Skeletal muscle tissue (tissue), 4 donors: ENCODE measurements around the gene EFNA4. TPM values are rescaled to one million over a fixed set of nuclear protein-coding genes. Genes with fewer than 3 reads are reported as not detected.

Experiments used
- H3K27ac ChIP-seq: one replicate; pipeline ENCODE4 v1.7.0; 2013; ENCODE audit warnings: mild to moderate bottlenecking, low read depth, low read length, inconsistent platforms
- H3K27me3 ChIP-seq, 3 donors: one replicate each; pipeline ENCODE4 v1.7.0; 2013; ENCODE audit warnings: low read length in 3 of 3; ENCODE audit not compliant: control insufficient read depth in 3 of 3, insufficient read depth in 3 of 3
- H3K36me3 ChIP-seq, 3 donors: one replicate each; pipeline ENCODE4 v1.7.0; 2013; ENCODE audit warnings: low read length in 3 of 3; ENCODE audit not compliant: control insufficient read depth in 3 of 3, insufficient read depth in 3 of 3
- H3K4me1 ChIP-seq, 3 donors: one replicate each; pipeline ENCODE4 v1.7.0; 2013; ENCODE audit warnings: low read length in 3 of 3, mild to moderate bottlenecking in 3 of 3; ENCODE audit not compliant: control insufficient read depth in 3 of 3, insufficient read depth in 3 of 3
- H3K4me3 ChIP-seq, 3 donors: one replicate each; pipeline ENCODE4 v1.7.0; 2013; ENCODE audit warnings: low read length in 3 of 3
- H3K9ac ChIP-seq, 3 donors: one replicate each; pipeline ENCODE4 v1.7.0; 2013; ENCODE audit warnings: low read length in 3 of 3, mild to moderate bottlenecking in 3 of 3, moderate library complexity in 2 of 3, low read depth in 1 of 3
- H3K9me3 ChIP-seq, 3 donors: one replicate each; pipeline ENCODE4 v1.7.0; 2013; ENCODE audit warnings: low read length in 3 of 3; ENCODE audit not compliant: control insufficient read depth in 3 of 3
- total RNA-seq: library from RNA; depleted of rRNA; stranded (reverse); fragments of >200 nt; gene quantifications from one replicate; pipeline ENCODE4 v1.2.3, GENCODE V29; 2014
- donor health status: Osteomylitis.

Gene EFNA4
- total RNA-seq, 1 donor from 2014 or later: 3.7 TPM

DNA sequence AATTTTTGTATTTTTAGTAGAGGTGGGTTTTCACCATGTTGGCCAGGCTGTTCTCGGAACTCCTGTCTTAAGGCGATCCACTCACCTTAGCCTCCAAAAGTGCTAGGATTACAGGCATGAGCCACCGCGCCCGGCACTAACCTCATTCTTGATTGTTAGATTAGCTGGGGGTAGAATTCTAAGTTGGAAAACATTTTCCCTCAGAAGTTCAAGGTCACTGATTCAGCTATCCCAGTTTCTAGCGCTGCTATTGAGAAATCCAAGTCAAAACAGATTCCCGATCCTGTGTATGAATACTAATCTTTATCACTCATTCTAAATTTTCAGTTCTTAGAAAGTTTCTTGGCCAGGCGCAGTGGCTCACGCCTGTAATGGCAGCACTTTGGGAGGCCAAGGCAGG, 39.8 kb downstream of the EFNA4 start:
- Histone ChIP-seq H3K9ac (no peak overlapping the region), H3K27me3 (peaks cover 0 to 4% (median 0%) of the 10 kb centered on the region in 3 donors), H3K36me3 (no peaks in the 10 kb centered on the region), H3K4me3 (no peak overlapping the region), H3K4me1 (peaks cover 6 to 9% (median 9%) of the 10 kb centered on the region in 3 donors), H3K9me3 (no peaks in the 10 kb centered on the region), H3K27ac (no peak overlapping the region)

DNA sequence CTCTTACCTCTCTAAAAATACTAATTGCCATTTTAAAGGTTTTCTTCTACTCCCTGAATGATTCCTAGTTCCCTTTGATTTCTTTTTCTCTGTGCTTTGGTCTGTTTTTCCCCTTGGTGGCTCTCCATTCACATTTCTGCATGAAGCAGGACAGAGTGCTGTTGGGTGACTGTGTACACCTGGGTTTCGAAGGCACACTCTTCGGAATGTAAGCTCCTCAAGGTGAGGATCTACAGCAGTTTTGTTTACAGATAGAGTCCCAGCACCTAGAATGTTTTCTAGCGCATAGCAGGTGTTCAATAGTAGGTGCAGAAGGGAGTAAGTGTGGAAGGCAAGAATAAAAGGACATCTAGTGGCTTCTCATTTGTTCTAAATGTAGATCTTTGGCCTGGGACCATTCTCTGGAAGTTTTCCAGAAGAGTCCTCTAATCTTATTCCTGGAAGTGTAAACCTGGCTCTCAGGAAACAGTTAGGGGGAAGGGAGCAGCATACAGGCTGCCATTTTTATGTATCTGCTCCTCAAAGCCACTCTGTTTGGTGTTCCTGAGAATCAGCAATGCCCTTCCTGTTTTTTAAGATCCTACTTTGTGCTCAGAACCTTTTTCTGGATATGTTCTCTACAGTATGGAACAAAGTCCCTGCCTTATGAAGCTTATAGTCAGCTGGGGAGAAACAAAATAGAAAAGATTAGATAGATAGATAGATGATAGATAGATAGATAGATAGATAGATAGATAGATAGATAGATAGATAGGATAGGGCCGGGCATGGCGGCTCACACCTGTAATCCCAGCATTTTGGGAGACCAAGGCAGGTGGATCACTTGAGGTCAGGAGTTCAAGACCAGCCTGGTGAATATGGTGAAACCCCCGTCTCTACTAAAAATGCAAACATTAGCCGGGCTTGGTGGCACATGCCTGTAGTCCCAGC, 41.3 kb downstream of the EFNA4 start:
- no peaks in the 10 kb centered on the region for H3K9me3 ChIP-seq
- no peak overlapping the region for H3K4me3 ChIP-seq
- H3K9ac ChIP-seq: no peak overlapping the region
- H3K36me3 ChIP-seq: no peaks in the 10 kb centered on the region
- H3K4me1 ChIP-seq: peaks cover 6 to 9% (median 9%) of the 10 kb centered on the region in 3 donors
- H3K27ac ChIP-seq: peak overlapping the region; percentile 19
- peaks cover 0 to 4% (median 0%) of the 10 kb centered on the region in 3 donors for H3K27me3 ChIP-seq

DNA sequence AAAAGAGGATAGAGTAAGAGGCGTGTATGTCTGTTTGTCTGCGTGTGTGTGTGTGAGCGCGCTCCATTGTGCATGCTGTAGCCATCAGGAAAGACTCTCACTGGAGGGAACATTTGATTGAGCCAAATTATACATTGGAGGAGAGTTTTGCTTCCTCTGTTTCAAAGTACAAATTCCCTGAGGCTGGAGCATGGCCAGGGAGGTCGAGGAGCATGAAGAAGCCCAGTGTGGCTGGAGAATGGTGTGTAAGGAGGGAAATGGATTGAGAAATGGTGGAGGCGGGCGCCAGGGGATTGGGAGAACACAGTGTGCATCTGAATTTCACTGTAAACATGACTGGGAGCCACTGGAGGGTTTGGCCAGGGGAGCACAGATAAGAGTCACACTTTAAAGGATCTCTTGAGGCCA, 42.1 kb downstream of the EFNA4 start:
- Histone ChIP-seq H3K27me3 (peaks cover 0 to 4% (median 0%) of the 10 kb centered on the region in 3 donors), H3K36me3 (no peaks in the 10 kb centered on the region), H3K9me3 (no peaks in the 10 kb centered on the region), H3K4me1 (peaks cover 6 to 9% (median 9%) of the 10 kb centered on the region in 3 donors), H3K27ac (no peak overlapping the region), H3K9ac (no peak overlapping the region), H3K4me3 (no peak overlapping the region)

DNA sequence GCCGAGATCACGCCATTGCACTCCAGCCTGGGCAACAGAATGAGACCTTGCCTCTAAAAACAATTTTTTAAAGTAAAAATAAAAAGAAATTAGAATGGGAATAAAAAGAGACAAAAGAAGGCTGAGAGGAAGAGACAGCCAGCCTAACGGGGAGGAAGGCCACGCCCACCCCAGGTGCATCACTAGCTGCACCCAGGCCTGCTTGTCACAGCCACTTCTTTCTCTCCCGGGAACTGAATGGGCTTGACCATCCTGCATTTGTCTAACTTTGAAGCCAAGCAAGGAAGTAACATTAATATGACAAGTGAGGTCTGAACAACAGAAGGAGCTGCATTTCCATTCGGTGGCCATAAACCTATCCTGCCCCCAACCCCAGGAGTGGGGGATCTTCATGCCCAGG, 43.3 kb downstream of the EFNA4 start:
- Histone ChIP-seq H3K27me3 (peaks cover 0 to 4% (median 0%) of the 10 kb centered on the region in 3 donors), H3K4me1 (peaks cover 6 to 9% (median 9%) of the 10 kb centered on the region in 3 donors), H3K27ac (no peak overlapping the region), H3K4me3 (no peak overlapping the region), H3K9ac (no peak overlapping the region), H3K9me3 (no peaks in the 10 kb centered on the region), H3K36me3 (no peaks in the 10 kb centered on the region)

DNA sequence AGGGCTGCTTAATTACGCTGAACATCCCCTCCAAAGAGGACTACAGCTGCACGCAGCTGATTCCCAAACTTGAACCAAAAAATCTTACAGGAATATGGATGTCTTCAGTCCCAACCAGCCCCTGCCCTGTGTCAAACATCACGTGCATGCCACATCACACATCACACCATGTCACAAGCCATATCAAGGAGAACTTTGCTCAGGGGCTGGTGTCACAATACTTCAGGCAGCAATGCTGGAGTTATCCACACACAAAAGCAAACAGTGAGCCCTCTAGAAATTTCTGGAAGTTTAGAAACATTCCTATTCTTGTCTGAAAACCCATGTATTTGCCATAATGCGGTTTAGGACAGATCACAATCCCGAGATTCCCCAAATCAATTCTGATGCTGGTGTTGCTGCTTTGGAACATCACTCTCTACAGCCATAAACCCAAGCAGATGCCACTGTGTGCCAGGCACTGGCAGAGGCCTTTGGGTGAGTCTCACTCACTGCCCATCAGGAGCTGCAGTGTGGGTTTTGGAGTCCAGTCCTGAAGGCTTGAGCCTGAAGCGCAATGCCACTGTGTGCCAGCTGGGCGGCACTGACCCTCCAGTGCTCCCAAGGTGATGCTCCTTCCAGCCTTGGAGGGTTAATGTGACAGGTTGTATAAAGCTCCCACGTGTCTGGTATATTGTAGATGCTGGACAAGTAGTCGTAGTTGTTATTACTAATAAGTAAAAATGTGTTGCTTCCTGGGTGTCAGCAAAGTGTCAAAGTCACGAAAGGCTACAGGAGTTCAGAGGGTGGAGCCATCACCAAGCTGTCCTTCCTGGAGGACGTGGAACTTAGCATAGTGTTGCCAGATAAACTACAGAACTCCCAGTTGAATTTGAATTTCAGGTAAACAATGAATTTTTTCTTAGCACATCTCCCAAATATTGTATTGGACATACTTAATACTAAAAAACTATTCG, 44.0 kb downstream of the EFNA4 start:
- H3K9me3 ChIP-seq: no peaks in the 10 kb centered on the region
- H3K9ac ChIP-seq: no peak overlapping the region
- H3K36me3 ChIP-seq: no peaks in the 10 kb centered on the region
- H3K4me3 ChIP-seq: no peak overlapping the region
- H3K27ac ChIP-seq: no peak overlapping the region
- H3K27me3 ChIP-seq: peaks cover 0 to 8% (median 0%) of the 10 kb centered on the region in 3 donors
- H3K4me1 ChIP-seq: peaks cover 6 to 9% (median 9%) of the 10 kb centered on the region in 3 donors

DNA sequence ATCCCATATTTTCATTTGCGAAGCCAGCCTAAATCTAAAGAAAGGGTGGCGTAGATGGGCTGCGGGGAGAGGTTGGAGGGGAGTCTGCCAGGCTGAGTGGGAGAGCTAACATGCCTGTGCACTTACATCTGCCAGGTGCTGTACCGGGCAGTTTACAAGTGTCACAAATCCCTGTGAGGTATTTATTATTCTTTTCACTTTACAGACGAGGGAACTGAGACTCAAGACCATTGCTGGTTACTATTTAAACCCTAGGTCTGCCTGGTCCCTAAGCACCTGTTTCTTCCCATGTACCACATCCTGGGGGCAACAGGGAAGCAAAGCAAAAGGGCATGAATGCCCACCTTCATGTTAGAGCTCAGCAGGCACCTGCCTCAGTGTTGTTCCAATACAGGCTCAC, 44.8 kb downstream of the EFNA4 start:
- no peak overlapping the region for H3K4me3 ChIP-seq
- no peak overlapping the region for H3K9ac ChIP-seq
- no peaks in the 10 kb centered on the region for H3K9me3 ChIP-seq
- H3K36me3 ChIP-seq: no peaks in the 10 kb centered on the region
- peaks cover 6 to 9% (median 9%) of the 10 kb centered on the region in 3 donors for H3K4me1 ChIP-seq
- peaks cover 0 to 8% (median 0%) of the 10 kb centered on the region in 3 donors for H3K27me3 ChIP-seq
- H3K27ac ChIP-seq: no peak overlapping the region

DNA sequence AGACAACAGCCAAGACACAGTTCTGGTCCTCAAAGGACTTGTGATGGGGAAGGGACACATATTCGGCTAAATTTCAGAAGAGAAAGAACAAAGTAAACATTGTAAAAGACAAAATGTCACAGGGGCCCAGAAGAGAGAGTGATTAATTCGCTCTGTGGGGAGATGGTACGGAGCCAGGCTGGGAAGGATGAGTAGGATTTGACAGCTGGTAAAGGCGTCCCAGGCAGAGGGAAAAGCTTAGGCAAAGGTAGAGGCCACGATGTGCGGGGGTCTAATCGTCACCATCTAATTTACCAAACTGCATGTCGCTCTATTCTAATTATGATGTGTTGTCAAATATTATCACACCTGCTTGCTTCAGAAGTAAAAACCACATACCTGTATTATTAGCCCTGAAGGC, 46.8 kb downstream of the EFNA4 start:
- Histone ChIP-seq H3K4me1 (peaks cover 0 to 4% (median 3%) of the 10 kb centered on the region in 3 donors), H3K4me3 (no peak overlapping the region), H3K27ac (no peak overlapping the region), H3K9me3 (no peaks in the 10 kb centered on the region), H3K27me3 (peaks cover 0 to 8% (median 0%) of the 10 kb centered on the region in 3 donors), H3K36me3 (no peaks in the 10 kb centered on the region), H3K9ac (no peak overlapping the region)

DNA sequence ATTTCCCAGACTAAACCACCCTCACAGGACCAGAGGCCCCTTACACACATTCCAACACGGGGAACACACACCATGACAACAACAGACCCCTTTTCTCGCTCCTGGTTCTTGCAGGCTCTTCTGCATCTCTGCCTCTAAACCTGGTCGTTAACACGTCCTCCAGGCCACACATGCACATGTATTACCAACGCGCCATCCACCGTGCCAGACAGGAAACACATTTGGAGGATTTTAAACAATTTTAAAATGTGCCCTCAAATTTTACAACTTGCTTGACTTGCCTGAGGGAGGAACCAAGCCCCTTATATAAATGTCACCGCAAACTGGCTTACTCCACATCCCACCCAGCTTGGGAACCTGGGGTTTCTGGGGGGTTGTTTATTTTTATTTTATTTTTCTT, 47.3 kb downstream of the EFNA4 start:
- peaks cover 0 to under 1% (median 0%) of the 10 kb centered on the region in 3 donors for H3K4me1 ChIP-seq
- peaks cover 0 to 8% (median 0%) of the 10 kb centered on the region in 3 donors for H3K27me3 ChIP-seq
- no peak overlapping the region for H3K4me3 ChIP-seq
- H3K9me3 ChIP-seq: no peaks in the 10 kb centered on the region
- H3K9ac ChIP-seq: no peak overlapping the region
- no peaks in the 10 kb centered on the region for H3K36me3 ChIP-seq
- no peak overlapping the region for H3K27ac ChIP-seq

DNA sequence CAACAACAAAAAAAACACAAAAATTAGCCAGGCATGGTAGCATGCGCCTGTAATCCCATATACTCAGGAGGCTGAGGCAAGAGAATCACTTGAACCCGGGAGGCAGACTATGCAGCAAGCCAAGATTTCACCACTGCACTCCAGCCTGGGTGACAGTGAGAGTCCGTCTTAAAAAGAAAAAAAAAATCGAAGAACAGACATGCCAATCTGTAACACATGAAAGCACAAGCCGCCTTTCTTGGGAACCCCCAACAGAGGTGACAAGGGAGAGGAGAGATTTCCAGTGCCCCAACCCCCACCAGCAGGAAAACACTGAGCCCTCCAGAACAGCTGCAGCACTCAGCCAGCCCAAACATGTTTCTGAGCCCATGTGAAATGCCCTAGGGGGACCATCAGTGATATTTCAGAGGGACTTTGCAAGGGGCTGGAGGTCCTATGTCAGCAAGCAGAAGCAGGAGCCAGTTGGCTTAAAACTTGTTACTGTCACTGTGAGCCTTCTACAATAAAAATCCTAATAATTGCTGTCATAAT, 50.0 kb downstream of the EFNA4 start:
- Histone ChIP-seq H3K27me3 (peaks cover 0 to 13% (median 9%) of the 10 kb centered on the region in 3 donors), H3K4me1 (no peaks in the 10 kb centered on the region), H3K27ac (no peak overlapping the region), H3K9me3 (no peaks in the 10 kb centered on the region), H3K9ac (no peak overlapping the region), H3K4me3 (no peak overlapping the region), H3K36me3 (no peaks in the 10 kb centered on the region)
